HG02588 (cell line): Measurements from ENCODE around the gene SPATA16.
"Not testable (repeated sequence)": the region's sequence is repeated elsewhere in the genome, so short reads cannot be mapped to it uniquely, and the experiment has no call there.

Source experiments
- ATAC-seq: cut with Tn5 transposase; IDR thresholded peaks from one replicate; pipeline ENCODE4 v1.9.1; 2021; ENCODE audit warnings: mild to moderate bottlenecking, moderate library complexity; ENCODE audit not compliant: unreplicated experiment

The SPATA16 gene

GRCh38 chr3:172892158-172892557 is 248.9 kb downstream of the SPATA16 start:
- no peak for ATAC-seq

GRCh38 chr3:172885704-172886103 is 255.3 kb downstream of the SPATA16 start:
- no peak for ATAC-seq

GRCh38 chr3:172882563-172882962 is 258.5 kb downstream of the SPATA16 start:
- no peak for ATAC-seq

GRCh38 chr3:172879381-172879780 is 261.7 kb downstream of the SPATA16 start:
- ATAC-seq: not testable (repeated sequence)

GRCh38 chr3:172877011-172877410 is 264.0 kb downstream of the SPATA16 start:
- no peak for ATAC-seq

GRCh38 chr3:172876297-172876696 is 264.7 kb downstream of the SPATA16 start:
- ATAC-seq: no peak

- ATAC-seq: no peak
Observed at GRCh38 chr3:172875039-172875438, 266.0 kb downstream of the SPATA16 start.

GRCh38 chr3:172869784-172870518 is 271.1 kb downstream of the SPATA16 start:
- no peak for ATAC-seq

GRCh38 chr3:172869368-172869771 is 271.7 kb downstream of the SPATA16 start:
- ATAC-seq: no peak

- ATAC-seq: no peak
Observed at GRCh38 chr3:172868582-172869200, 272.3 kb downstream of the SPATA16 start.

GRCh38 chr3:172866726-172867350 is 274.2 kb downstream of the SPATA16 start:
- not testable (repeated sequence) for ATAC-seq

- ATAC-seq: no peak
Observed at GRCh38 chr3:172859041-172859440, 282.0 kb downstream of the SPATA16 start.

GRCh38 chr3:172856795-172857742 is 284.0 kb downstream of the SPATA16 start:
- ATAC-seq: no peak

- ATAC-seq: no peak
Observed at GRCh38 chr3:172855037-172855436, 286.0 kb downstream of the SPATA16 start.

- ATAC-seq: no peak
Observed at GRCh38 chr3:172853921-172854666, 286.9 kb downstream of the SPATA16 start.

- ATAC-seq: no peak
Observed at GRCh38 chr3:172853005-172853404, 288.0 kb downstream of the SPATA16 start.

GRCh38 chr3:172848910-172849309 is 292.1 kb downstream of the SPATA16 start:
- ATAC-seq: no peak

GRCh38 chr3:172847292-172847691 is 293.7 kb downstream of the SPATA16 start:
- ATAC-seq: no peak

- ATAC-seq: no peak
Observed at GRCh38 chr3:172846706-172847105, 294.3 kb downstream of the SPATA16 start.

GRCh38 chr3:172846103-172846561 is 294.9 kb downstream of the SPATA16 start:
- ATAC-seq: no peak
